HG03039 (cell line): ENCODE measurements around the gene CYB5A.

Experiments used
- ATAC-seq: cut with Tn5 transposase; IDR thresholded peaks from one replicate; pipeline ENCODE4 v1.9.1; 2021; ENCODE audit warnings: mild to moderate bottlenecking, moderate library complexity; ENCODE audit not compliant: unreplicated experiment

Gene CYB5A

GRCh38 chr18:74278058-74278457 lies 13.7 kb downstream of the CYB5A start:
- no peak for ATAC-seq

GRCh38 chr18:74277296-74277695 lies 14.5 kb downstream of the CYB5A start:
- ATAC-seq = no peak

- no peak for ATAC-seq
Observed at GRCh38 chr18:74276609-74277008, 15.2 kb downstream of the CYB5A start.

- no peak for ATAC-seq
Observed at GRCh38 chr18:74275736-74276135, 16.0 kb downstream of the CYB5A start.

- ATAC-seq = no peak
Observed at GRCh38 chr18:74274700-74275099, 17.1 kb downstream of the CYB5A start.

- ATAC-seq = no peak
Observed at GRCh38 chr18:74273394-74273793, 18.4 kb downstream of the CYB5A start.

GRCh38 chr18:74271635-74272034 lies 20.1 kb downstream of the CYB5A start:
- ATAC-seq = no peak

GRCh38 chr18:74268933-74269620 lies 22.7 kb downstream of the CYB5A start:
- no peak for ATAC-seq

GRCh38 chr18:74268175-74268574 lies 23.6 kb downstream of the CYB5A start:
- no peak for ATAC-seq

GRCh38 chr18:74266161-74266560 lies 25.6 kb downstream of the CYB5A start:
- ATAC-seq = no peak

GRCh38 chr18:74265546-74266098 lies 26.1 kb downstream of the CYB5A start:
- no peak for ATAC-seq

- peak; percentile 99 for ATAC-seq
Observed at GRCh38 chr18:74264303-74265020, 27.3 kb downstream of the CYB5A start.

GRCh38 chr18:74261053-74261713 lies 30.6 kb downstream of the CYB5A start:
- no peak for ATAC-seq

- no peak for ATAC-seq
Observed at GRCh38 chr18:74259347-74259746, 32.4 kb downstream of the CYB5A start.

- no peak for ATAC-seq
Observed at GRCh38 chr18:74257083-74257482, 34.7 kb downstream of the CYB5A start.

- ATAC-seq = no peak
Observed at GRCh38 chr18:74256190-74256589, 35.6 kb downstream of the CYB5A start.

- no peak for ATAC-seq
Observed at GRCh38 chr18:74255131-74255616, 36.6 kb downstream of the CYB5A start.

- no peak for ATAC-seq
Observed at GRCh38 chr18:74252039-74252395, 39.7 kb downstream of the CYB5A start.

- no peak for ATAC-seq
Observed at GRCh38 chr18:74251297-74252038, 40.3 kb downstream of the CYB5A start.

GRCh38 chr18:74250131-74250530 lies 41.6 kb downstream of the CYB5A start:
- no peak for ATAC-seq
